Stimulated activated CD8-positive, alpha-beta memory T cell treated with anti-CD3 and anti-CD28 coated beads, Interleukin-15, amount 100 ng/mL, for 1 hour (primary cell): ENCODE results near the gene LAS1L.
"Not testable (repeated sequence)": the region's sequence is repeated elsewhere in the genome, so short reads cannot be mapped to it uniquely, and the experiment has no call there.

Experiments used
- DNase-seq: peaks from one replicate; pipeline ENCODE4 v3.0.0-alpha.2; 2020; ENCODE audit warnings: low read depth

Gene LAS1L

GRCh38 chrX:65534450-65535292 is at the start of gene LAS1L:
Gene LAS1L (minus strand): TSS chrX:65534787. CDS start chrX:65534715, 72 bp downstream.
- peak; percentile 74 for DNase-seq

GRCh38 chrX:65582450-65583082 is 48.0 kb upstream of the LAS1L start:
- no peak for DNase-seq

- DNase-seq: peak; percentile 28
Observed at GRCh38 chrX:65581661-65582339, 47.2 kb upstream of the LAS1L start.

- no peak for DNase-seq
Observed at GRCh38 chrX:65578346-65578745, 43.8 kb upstream of the LAS1L start.

GRCh38 chrX:65576160-65576559 is 41.6 kb upstream of the LAS1L start:
- DNase-seq: no peak

- DNase-seq: no peak
Observed at GRCh38 chrX:65575022-65575421, 40.4 kb upstream of the LAS1L start.

GRCh38 chrX:65574356-65574755 is 39.8 kb upstream of the LAS1L start:
- DNase-seq: no peak

- no peak for DNase-seq
Observed at GRCh38 chrX:65572971-65573370, 38.4 kb upstream of the LAS1L start.

GRCh38 chrX:65562850-65563249 is 28.3 kb upstream of the LAS1L start:
- not testable (repeated sequence) for DNase-seq

GRCh38 chrX:65551489-65552339 is 17.1 kb upstream of the LAS1L start:
- DNase-seq: no peak

- no peak for DNase-seq
Observed at GRCh38 chrX:65551086-65551485, 16.5 kb upstream of the LAS1L start.

GRCh38 chrX:65545456-65545855 is 10.9 kb upstream of the LAS1L start:
- DNase-seq: no peak

- DNase-seq: no peak
Observed at GRCh38 chrX:65537229-65537628, 2.6 kb upstream of the LAS1L start.

GRCh38 chrX:65536291-65536690 is 1.7 kb upstream of the LAS1L start:
- no peak for DNase-seq

GRCh38 chrX:65532016-65532415 is 2.6 kb downstream of the LAS1L start:
- no peak for DNase-seq

- peak; percentile 25 for DNase-seq
Observed at GRCh38 chrX:65528705-65529340, 5.8 kb downstream of the LAS1L start.

- no peak for DNase-seq
Observed at GRCh38 chrX:65528293-65528692, 6.3 kb downstream of the LAS1L start.

- DNase-seq: no peak
Observed at GRCh38 chrX:65524139-65524538, 10.4 kb downstream of the LAS1L start.

- no peak for DNase-seq
Observed at GRCh38 chrX:65522739-65523372, 11.7 kb downstream of the LAS1L start.

GRCh38 chrX:65519530-65519929 is 15.1 kb downstream of the LAS1L start:
- not testable (repeated sequence) for DNase-seq

GRCh38 chrX:65518980-65519379 is 15.6 kb downstream of the LAS1L start:
- not testable (repeated sequence) for DNase-seq
